Measurements from ENCODE around the gene EVPLL. TPM values are rescaled to one million over a fixed set of nuclear protein-coding genes. Genes with fewer than 3 reads are reported as not detected.

EVPLL gene
- not detected in 2 replicates for total RNA-seq

GRCh38 chr17:18377437-18378204, at the start of gene EVPLL:
Gene EVPLL (plus strand): TSS chr17:18377778. CDS start chr17:18380938, 3,160 bp downstream.

GRCh38 chr17:18363101-18364049, 14.2 kb upstream of the EVPLL start, which contains the start of gene SHMT1:
Gene SHMT1 (minus strand): TSS chr17:18363550. CDS start chr17:18355981, 7,569 bp downstream.

Small RNAs within 50 kb of the gene (small RNA-seq; reads per million reads assigned to genes)
- gene AL353997.5 (ENCODE audit: low replicate concordance) (not detected), gene YWHAEP2 (ENCODE audit: low replicate concordance) (not detected)

Other genes starting within 250 kb of the EVPLL start
- gene ALKBH5, start 193.9 kb upstream of the EVPLL start, total RNA-seq = 103 and 168 TPM in 2 replicates
- gene LLGL1, start 152.1 kb upstream of the EVPLL start, total RNA-seq = 32.4 and 53.4 TPM in 2 replicates
- gene FLII, start 119.0 kb upstream of the EVPLL start, total RNA-seq = 343 and 376 TPM in 2 replicates
- 10.9 and 27.8 TPM in 2 replicates for gene MIEF2, start 117.1 kb upstream of the EVPLL start, total RNA-seq
- gene TOP3A, start 62.8 kb upstream of the EVPLL start, total RNA-seq = 39.4 and 58.7 TPM in 2 replicates
- 24.6 and 26.0 TPM in 2 replicates for gene SMCR8, start 62.5 kb upstream of the EVPLL start, total RNA-seq
- gene SHMT1, start 14.2 kb upstream of the EVPLL start, total RNA-seq = 4.4 and 16.5 TPM in 2 replicates
- gene LGALS9C, start 99.0 kb downstream of the EVPLL start, total RNA-seq = not detected in 2 replicates

Measured in placental pericyte (primary cell).